GM19463 (cell line): ENCODE measurements around the gene NAV3.

Experiments used
- ATAC-seq: cut with Tn5 transposase; IDR thresholded peaks from one replicate; pipeline ENCODE4 v1.9.1; 2021; ENCODE audit warnings: mild to moderate bottlenecking, moderate library complexity; ENCODE audit not compliant: unreplicated experiment

NAV3 gene

GRCh38 chr12:78036874-78037273 is 206.2 kb downstream of the NAV3 start:
- ATAC-seq: no peak

GRCh38 chr12:78037707-78038106 is 207.0 kb downstream of the NAV3 start:
- no peak for ATAC-seq

GRCh38 chr12:78038541-78038940 is 207.8 kb downstream of the NAV3 start:
- ATAC-seq: no peak

DNA sequence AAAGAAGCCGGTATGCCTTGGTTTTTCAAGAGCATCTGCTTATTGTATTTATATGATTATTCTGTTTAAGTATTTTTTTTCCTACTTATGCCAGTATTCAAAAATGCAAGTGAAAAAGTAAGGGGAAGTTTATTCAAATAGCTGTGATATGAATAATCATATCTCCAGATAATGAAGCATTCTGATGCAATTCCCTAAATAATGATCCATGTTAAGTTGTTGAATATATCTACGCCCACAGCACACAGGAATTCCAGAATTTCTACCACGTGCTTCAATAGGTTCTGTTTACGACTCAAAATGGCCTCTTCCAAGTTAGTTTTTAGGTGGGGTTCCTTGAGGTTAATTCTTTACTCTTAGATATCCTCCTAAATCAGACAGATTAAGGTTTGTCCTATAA is 208.3 kb downstream of the NAV3 start:
- ATAC-seq: no peak

GRCh38 chr12:78040111-78040510 is 209.4 kb downstream of the NAV3 start:
- no peak for ATAC-seq

DNA sequence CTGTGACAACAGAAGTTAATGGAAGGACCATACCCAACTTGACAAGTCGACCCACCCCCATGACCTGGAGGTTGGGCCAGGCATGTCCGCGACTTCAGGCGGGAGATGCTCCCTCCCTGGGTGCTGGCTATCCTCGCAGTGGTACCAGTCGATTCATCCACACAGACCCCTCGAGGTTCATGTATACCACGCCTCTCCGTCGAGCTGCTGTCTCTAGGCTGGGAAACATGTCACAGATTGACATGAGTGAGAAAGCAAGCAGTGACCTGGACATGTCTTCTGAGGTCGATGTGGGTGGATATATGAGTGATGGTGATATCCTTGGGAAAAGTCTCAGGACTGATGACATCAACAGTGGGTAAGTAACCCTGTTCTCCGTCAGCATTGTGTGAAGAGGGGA is 220.1 kb downstream of the NAV3 start:
- ATAC-seq: no peak

DNA sequence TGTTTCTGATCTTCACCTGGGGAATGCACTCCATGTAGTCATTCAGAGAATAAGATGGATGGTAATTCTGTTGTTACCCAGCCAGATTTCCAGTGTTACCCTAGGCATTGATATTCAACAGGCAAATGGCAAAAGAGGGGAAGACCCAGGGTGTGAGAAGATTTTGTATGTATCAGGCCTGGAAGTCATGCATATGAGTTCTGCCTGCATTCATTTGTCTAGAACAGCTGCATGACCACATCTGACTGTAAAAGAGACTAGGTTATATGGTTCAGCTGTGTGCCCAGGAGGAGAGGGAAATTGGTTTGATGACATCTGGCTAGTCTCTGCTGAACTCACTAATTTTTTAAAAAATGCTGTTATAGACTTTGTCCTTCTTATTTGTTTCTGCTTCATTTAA is 224.9 kb downstream of the NAV3 start:
- no peak for ATAC-seq

- no peak for ATAC-seq
Measured at GRCh38 chr12:78057075-78057474, 226.4 kb downstream of the NAV3 start.

GRCh38 chr12:78060186-78060585 is 229.5 kb downstream of the NAV3 start:
- ATAC-seq: no peak

GRCh38 chr12:78062786-78063185 is 232.1 kb downstream of the NAV3 start:
- ATAC-seq: no peak

GRCh38 chr12:78081590-78082314 is 251.1 kb downstream of the NAV3 start:
- ATAC-seq: no peak

DNA sequence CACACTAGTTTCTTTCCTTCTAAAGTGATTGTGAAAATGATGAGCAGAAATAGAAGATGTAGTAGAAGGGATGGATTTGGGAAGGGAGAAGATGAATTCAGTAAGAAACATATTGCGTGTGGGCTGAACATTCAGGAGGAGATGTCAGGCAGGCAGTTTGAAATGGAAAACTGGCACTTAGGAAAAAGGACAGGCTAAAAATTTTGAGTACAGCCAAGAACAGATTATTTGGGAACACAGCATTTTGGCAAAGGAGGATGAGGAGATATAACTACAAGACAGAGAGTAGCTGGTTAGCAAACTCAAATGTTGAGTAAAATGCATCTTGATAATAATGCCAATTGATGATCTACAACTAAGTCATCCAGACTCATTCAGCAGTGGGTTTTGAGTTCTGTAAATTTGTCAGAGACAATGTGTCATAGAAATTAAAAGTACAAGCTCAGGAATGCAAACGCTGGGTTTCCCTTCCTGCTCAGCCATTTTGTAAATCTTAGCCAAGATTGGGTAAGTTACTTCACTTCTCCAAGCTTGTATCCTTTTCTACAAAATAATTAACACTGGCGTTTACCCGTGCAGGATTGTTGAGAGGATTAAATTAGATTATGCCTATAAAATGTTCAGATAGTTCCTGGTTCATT is 255.0 kb downstream of the NAV3 start:
- no peak for ATAC-seq

DNA sequence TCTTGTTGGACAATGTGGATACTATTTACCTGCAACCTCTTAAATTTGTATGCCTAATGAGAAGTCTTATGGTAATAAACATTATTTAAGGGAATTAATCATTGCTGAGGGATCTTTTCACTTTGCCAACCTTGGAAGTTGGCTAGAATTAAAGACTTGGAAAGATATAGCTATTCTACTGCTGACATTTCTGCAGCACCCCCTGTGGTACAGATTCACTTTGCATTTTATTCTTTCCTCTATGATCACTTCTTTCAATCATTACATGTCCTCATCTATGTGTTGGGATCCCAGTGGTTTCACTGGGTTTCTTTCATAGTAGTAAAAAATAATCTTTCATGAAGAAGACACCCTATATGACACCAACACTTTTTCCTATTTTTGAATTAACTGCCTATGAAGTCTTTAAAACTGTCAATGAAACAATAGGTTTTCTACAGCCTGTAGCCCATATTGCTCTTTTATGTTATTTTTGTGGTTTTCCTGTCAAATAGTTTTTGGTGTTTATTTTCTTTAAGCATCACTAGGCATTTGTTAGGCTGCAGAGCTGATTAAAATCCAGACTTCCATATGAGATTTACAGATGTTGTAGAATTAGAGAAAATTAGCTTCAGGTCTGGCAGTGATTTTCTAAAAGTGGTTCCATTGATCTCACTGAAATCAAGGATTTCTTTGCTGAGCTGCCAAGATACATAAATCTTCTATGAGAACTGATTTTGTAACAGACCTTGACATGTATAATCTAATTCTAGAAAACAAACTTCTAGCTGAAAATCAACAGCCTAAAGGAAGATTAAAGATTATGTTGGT is 256.1 kb downstream of the NAV3 start:
- no peak for ATAC-seq

GRCh38 chr12:78087363-78087675 is 256.6 kb downstream of the NAV3 start:
- ATAC-seq: no peak

GRCh38 chr12:78088391-78088832 is 257.7 kb downstream of the NAV3 start:
- no peak for ATAC-seq

DNA sequence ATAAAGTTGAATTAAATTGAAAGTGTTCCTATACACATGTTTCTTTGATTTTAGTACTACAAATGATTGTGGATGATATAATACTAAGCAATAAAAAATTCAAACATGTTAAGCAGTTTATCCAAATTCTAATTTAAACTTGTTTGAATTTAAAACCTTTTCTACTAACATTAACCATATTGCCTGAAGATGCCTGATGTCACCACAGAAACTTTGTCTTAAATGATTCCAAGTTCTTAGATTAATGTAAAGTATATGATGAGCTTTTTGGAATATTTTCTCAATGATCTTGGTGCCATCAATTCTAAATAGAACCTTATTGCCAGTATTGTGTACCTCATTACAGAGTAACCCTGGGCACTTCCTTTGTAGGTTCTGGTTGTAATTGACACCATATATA is 259.6 kb downstream of the NAV3 start:
- no peak for ATAC-seq

- ATAC-seq: no peak
Measured at GRCh38 chr12:78095623-78096022, 264.9 kb downstream of the NAV3 start.

- ATAC-seq: no peak
Measured at GRCh38 chr12:78096909-78097597, 266.4 kb downstream of the NAV3 start.

- no peak for ATAC-seq
Measured at GRCh38 chr12:78099806-78100205, 269.1 kb downstream of the NAV3 start.

- ATAC-seq: no peak
Measured at GRCh38 chr12:78101113-78101876, 270.6 kb downstream of the NAV3 start.
